H9 (cell line): ENCODE measurements around the gene ST6GAL1. TPM values are rescaled to one million over a fixed set of nuclear protein-coding genes. Genes with fewer than 3 reads are reported as not detected.

ENCODE experiments used
- DNase-seq: peaks from one replicate; pipeline ENCODE4 v3.0.0-alpha.2; 2017
- H2AFZ ChIP-seq: one replicate; pipeline ENCODE4 v1.6.1; 2013; ENCODE audit warnings: mild to moderate bottlenecking, low read length, control low read depth, moderate library complexity
- H2AK5ac ChIP-seq: 2 replicates; pipeline ENCODE4 v1.6.1; 2013; ENCODE audit warnings: low read length, control low read depth, mixed read lengths; ENCODE audit not compliant: insufficient read length
- H2BK120ac ChIP-seq: one replicate; pipeline ENCODE4 v1.6.1; 2013; ENCODE audit warnings: low read depth, mild to moderate bottlenecking, low read length, control low read depth, inconsistent platforms; ENCODE audit not compliant: poor library complexity, severe bottlenecking
- H2BK12ac ChIP-seq: 2 replicates; pipeline ENCODE4 v1.6.1; 2013; ENCODE audit warnings: low read length, control low read depth, mixed read lengths, low read depth; ENCODE audit not compliant: insufficient read length
- H2BK15ac ChIP-seq: 2 replicates; pipeline ENCODE4 v1.6.1; 2013; ENCODE audit warnings: low read depth, low read length, control low read depth
- H2BK20ac ChIP-seq: one replicate; pipeline ENCODE4 v1.6.1; 2013; ENCODE audit warnings: low read depth, mild to moderate bottlenecking, low read length, control low read depth, inconsistent platforms; ENCODE audit not compliant: poor library complexity, severe bottlenecking
- H2BK5ac ChIP-seq: 2 replicates; pipeline ENCODE4 v1.6.1; 2013; ENCODE audit warnings: low read length, control low read depth, mixed read lengths; ENCODE audit not compliant: insufficient read length
- H3K14ac ChIP-seq: 2 replicates; pipeline ENCODE4 v1.6.1; 2013; ENCODE audit warnings: low read length, control low read depth; ENCODE audit not compliant: insufficient read depth
- H3K18ac ChIP-seq: 2 replicates; pipeline ENCODE4 v1.6.1; 2013; ENCODE audit warnings: low read depth, mild to moderate bottlenecking, mixed read lengths, low read length, control low read depth; ENCODE audit not compliant: insufficient read length
- H3K23ac ChIP-seq: 2 replicates; pipeline ENCODE4 v1.6.1; 2013; ENCODE audit warnings: low read length, control low read depth, mixed read lengths, low read depth; ENCODE audit not compliant: insufficient read length
- H3K23me2 ChIP-seq: 2 replicates; pipeline ENCODE4 v1.6.1; 2013; ENCODE audit warnings: low read depth, mild to moderate bottlenecking, mixed read lengths, low read length, control low read depth; ENCODE audit not compliant: insufficient read length, poor library complexity, severe bottlenecking
- H3K27ac ChIP-seq: 2 replicates; pipeline ENCODE4 v1.5.1; 2013; ENCODE audit warnings: low read length, control low read depth, mixed read lengths, low read depth; ENCODE audit not compliant: insufficient read length
- H3K27me3 ChIP-seq: 2 replicates; pipeline ENCODE4 v1.6.1; 2013; ENCODE audit warnings: low read length, control low read depth, inconsistent platforms; ENCODE audit not compliant: insufficient read depth
- H3K4ac ChIP-seq: 2 replicates; pipeline ENCODE4 v1.6.1; 2013; ENCODE audit warnings: low read depth, mild to moderate bottlenecking, control low read depth, inconsistent platforms, low read length, moderate library complexity
- H3K4me1 ChIP-seq: 2 replicates; pipeline ENCODE4 v1.6.1; 2013; ENCODE audit warnings: low read length, control low read depth, inconsistent platforms; ENCODE audit not compliant: insufficient read depth
- H3K4me2 ChIP-seq: 2 replicates; pipeline ENCODE4 v1.6.1; 2013; ENCODE audit warnings: low read length, control low read depth, mixed read lengths; ENCODE audit not compliant: insufficient read length, insufficient read depth
- H3K56ac ChIP-seq: 2 replicates; pipeline ENCODE4 v1.6.1; 2013; ENCODE audit warnings: low read depth, mild to moderate bottlenecking, mixed read lengths, low read length, control low read depth; ENCODE audit not compliant: insufficient read length
- H3K79me1 ChIP-seq: 2 replicates; pipeline ENCODE4 v1.6.1; 2013; ENCODE audit warnings: low read depth, mild to moderate bottlenecking, moderate library complexity, low read length, control low read depth, inconsistent platforms; ENCODE audit not compliant: insufficient read depth, poor library complexity, severe bottlenecking
- H3K79me2 ChIP-seq: 2 replicates; pipeline ENCODE4 v1.6.1; 2013; ENCODE audit warnings: low read length, control low read depth, inconsistent platforms; ENCODE audit not compliant: insufficient read depth
- H3K9ac ChIP-seq: 2 replicates; pipeline ENCODE4 v1.6.1; 2013; ENCODE audit warnings: low read length, control low read depth, mixed read lengths; ENCODE audit not compliant: insufficient read length; ENCODE audit errors: extremely low read depth
- H3K9me3 ChIP-seq: one replicate; pipeline ENCODE4 v1.6.1; 2013; ENCODE audit warnings: low read depth, low read length, inconsistent platforms; ENCODE audit not compliant: control insufficient read depth
- H3T11ph ChIP-seq: one replicate; pipeline ENCODE4 v1.6.1; 2013; ENCODE audit warnings: mild to moderate bottlenecking, low read length, control low read depth, inconsistent platforms
- H4K20me1 ChIP-seq: one replicate; pipeline ENCODE4 v1.6.1; 2013; ENCODE audit not compliant: control insufficient read depth, insufficient read length, insufficient read depth
- H4K5ac ChIP-seq: 2 replicates; pipeline ENCODE4 v1.6.1; 2013; ENCODE audit warnings: low read depth, mild to moderate bottlenecking, mixed read lengths, low read length, control low read depth; ENCODE audit not compliant: insufficient read length
- H4K8ac ChIP-seq: replicated peaks from 2 replicates; pipeline ENCODE4 v1.6.1; 2013; ENCODE audit warnings: low read length, control low read depth, mixed read lengths, low read depth; ENCODE audit not compliant: insufficient read length
- H4K91ac ChIP-seq: 2 replicates; pipeline ENCODE4 v1.6.1; 2013; ENCODE audit warnings: low read depth, mild to moderate bottlenecking, moderate library complexity, mixed read lengths, low read length, control low read depth; ENCODE audit not compliant: insufficient read length
- H3K27ac Mint-ChIP-seq, 3 experiments: 2 replicates in 2 of 3; 3 replicates in 1 of 3; pipeline ENCODE4 v1.8.0; 2020 to 2021; ENCODE audit warnings: mixed read lengths in 3 of 3, mild to moderate bottlenecking in 1 of 3, moderate library complexity in 1 of 3
- H3K27me3 Mint-ChIP-seq: 2 replicates; pipeline ENCODE4 v1.8.0; 2021; ENCODE audit warnings: low read depth, mild to moderate bottlenecking, moderate library complexity, mixed read lengths
- H3K36me3 Mint-ChIP-seq, 3 experiments: 2 replicates in 2 of 3; 3 replicates in 1 of 3; pipeline ENCODE4 v1.8.0; 2020 to 2021; ENCODE audit warnings: low read depth in 3 of 3, mixed read lengths in 3 of 3; ENCODE audit not compliant: insufficient read depth in 1 of 3
- H3K4me1 Mint-ChIP-seq, 2 experiments: 2 replicates each; pipeline ENCODE4 v1.8.0; 2020; ENCODE audit warnings: mixed read lengths in 2 of 2
- H3K4me3 Mint-ChIP-seq, 2 experiments: 2 replicates in 1 of 2; 3 replicates in 1 of 2; pipeline ENCODE4 v1.8.0; 2020 to 2021; ENCODE audit warnings: mild to moderate bottlenecking in 2 of 2, mixed read lengths in 2 of 2, moderate library complexity in 1 of 2
- H3K9me3 Mint-ChIP-seq, 2 experiments: 2 replicates in 1 of 2; 3 replicates in 1 of 2; pipeline ENCODE4 v1.8.0; 2020; ENCODE audit warnings: mild to moderate bottlenecking in 2 of 2, mixed read lengths in 2 of 2, moderate library complexity in 1 of 2
- CTCF ChIP-seq: fragments of 200-600 bp; sonication (generic); conservative IDR thresholded peaks from 3 replicates; pipeline ENCODE4 v1.8.0; 2021; ENCODE audit warnings: antibody characterized with exemption, mild to moderate bottlenecking
- WGBS: extraction: QIAGEN DNeasy Blood & Tissue Kit; methylation state at CpG from one replicate; pipeline ENCODE4 v1.1.7; 2013; ENCODE audit warnings: missing lambda C conversion rate, low lambda C conversion rate, mixed read lengths; ENCODE audit not compliant: insufficient read length; ENCODE audit errors: extremely low coverage; 5-methylcytosine and 5-hydroxymethylcytosine counted together
- total RNA-seq: library from RNA; stranded (reverse); gene quantifications from 2 replicates; pipeline ENCODE4 v1.2.1, GENCODE V29; 2021

The ST6GAL1 gene
- total RNA-seq, 1 experiment from 2014 or later: 139 TPM

DNA sequence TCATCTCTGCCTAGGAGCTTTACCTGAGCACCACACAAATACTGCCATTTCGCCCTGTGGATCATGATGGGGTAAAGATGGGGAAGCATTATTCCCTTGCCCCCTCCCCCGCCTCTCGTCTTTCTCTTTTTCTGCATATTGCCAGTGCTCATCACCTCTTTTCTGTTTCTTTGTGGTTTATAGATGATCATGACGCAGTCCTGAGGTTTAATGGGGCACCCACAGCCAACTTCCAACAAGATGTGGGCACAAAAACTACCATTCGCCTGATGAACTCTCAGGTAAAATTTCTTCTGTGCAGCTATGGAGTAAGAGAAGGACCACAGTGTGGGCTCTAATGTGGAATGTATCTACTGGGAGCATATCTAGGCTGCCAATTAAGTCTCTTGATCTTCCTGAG is 120.7 kb downstream of the ST6GAL1 start:
- Histone ChIP-seq H2AK5ac (no peak overlapping the region), H3K56ac (no peak overlapping the region), H4K8ac (no peak overlapping the region), H3K79me1 (peaks cover 2% of the 10 kb centered on the region), H4K5ac (no peak overlapping the region), H2BK5ac (no peak overlapping the region), H4K20me1 (no peaks in the 10 kb centered on the region), H2AFZ (no peak overlapping the region), H3K27ac (no peak overlapping the region), H3K18ac (no peak overlapping the region), H3K27me3 (no peaks in the 10 kb centered on the region), H3K23me2 (no peaks in the 10 kb centered on the region), H3T11ph (no peak overlapping the region), H2BK15ac (no peak overlapping the region), H4K91ac (no peak overlapping the region), H2BK120ac (no peak overlapping the region), H3K4me2 (no peak overlapping the region), H3K9ac (no peak overlapping the region), H3K14ac (no peak overlapping the region), H3K4me1 (no peaks in the 10 kb centered on the region), H3K23ac (no peak overlapping the region), H3K4ac (no peak overlapping the region), H2BK20ac (no peak overlapping the region), H2BK12ac (no peak overlapping the region), H3K9me3 (no peaks in the 10 kb centered on the region), H3K79me2 (no peaks in the 10 kb centered on the region; the same call in 1 of the 2 replicates)
- H3K27me3 Mint-ChIP-seq: no peaks in the 10 kb centered on the region; the same call in 1 of the 2 replicates
- H3K27ac Mint-ChIP-seq: no peak overlapping the region
- no CpG with 5 or more reads among the region's 5 CpGs for WGBS
- H3K4me1 Mint-ChIP-seq: no peaks in the 10 kb centered on the region; a peak in 1 of 4 replicates
- no peak for DNase-seq
- peaks cover 33% of the 10 kb centered on the region in 2 experiments for H3K9me3 Mint-ChIP-seq
- H3K36me3 Mint-ChIP-seq: peaks cover 85 to 94% (median 90%) of the 10 kb centered on the region in 3 experiments
- H3K4me3 Mint-ChIP-seq: no peak overlapping the region
- TF ChIP-seq CTCF: no peak
